Keratinocyte (primary cell): Measurements from ENCODE around the gene RETREG2. TPM values are rescaled to one million over a fixed set of nuclear protein-coding genes. Genes with fewer than 3 reads are reported as not detected.

ENCODE experiments used
- DNase-seq: peaks from one replicate; pipeline ENCODE4 v3.0.0-alpha.2; 2011; ENCODE audit warnings: low read depth, missing footprints, low spot score
- FAIRE-seq: peaks from 2 replicates; lab custom pipeline; 2011; peaks lifted over from hg19 to GRCh38; lab: Jason Lieb, UNC
- H2AFZ ChIP-seq: 2 replicates; pipeline ENCODE4 v1.6.0; 2012; ENCODE audit warnings: low read length, control low read depth, inconsistent platforms; ENCODE audit not compliant: control insufficient read depth
- H3K27ac ChIP-seq: 2 replicates; pipeline ENCODE4 v1.5.1; 2011; ENCODE audit warnings: low read length; ENCODE audit not compliant: control insufficient read depth, insufficient read depth
- H3K27me3 ChIP-seq: 3 replicates; pipeline ENCODE4 v1.6.0; 2011; ENCODE audit warnings: low read length; ENCODE audit not compliant: control insufficient read depth, insufficient read depth; ENCODE audit errors: extremely low read depth
- H3K36me3 ChIP-seq, 2 experiments: 2 replicates in 1 of 2; 3 replicates in 1 of 2; pipeline ENCODE4 v1.5.1; 2011; ENCODE audit warnings: low read length in 2 of 2, mild to moderate bottlenecking in 1 of 2; ENCODE audit not compliant: control insufficient read depth in 2 of 2, insufficient read depth in 2 of 2; ENCODE audit errors: extremely low read depth in 1 of 2
- H3K4me1 ChIP-seq: 3 replicates; pipeline ENCODE4 v1.5.1; 2011; ENCODE audit warnings: low read length; ENCODE audit not compliant: control insufficient read depth, insufficient read depth; ENCODE audit errors: extremely low read depth
- H3K4me2 ChIP-seq: 3 replicates; pipeline ENCODE4 v1.6.0; 2011; ENCODE audit warnings: low read depth, low read length; ENCODE audit not compliant: control insufficient read depth, insufficient read depth; ENCODE audit errors: extremely low read depth
- H3K4me3 ChIP-seq, 3 experiments: fragments of 200-600 bp in 1 of 3; sonication (generic) in 1 of 3; 2 replicates in 2 of 3; 3 replicates in 1 of 3; pipeline ENCODE4 v1.5.1; 2011 to 2016; ENCODE audit warnings: low read length in 3 of 3, mild to moderate bottlenecking in 3 of 3, control low read depth in 2 of 3, inconsistent platforms in 1 of 3, low read depth in 1 of 3, mixed read lengths in 1 of 3, mixed run types in 1 of 3, moderate library complexity in 1 of 3; ENCODE audit not compliant: control insufficient read depth in 2 of 3, insufficient read depth in 2 of 3; ENCODE audit errors: extremely low read depth in 1 of 3
- H3K79me2 ChIP-seq: 2 replicates; pipeline ENCODE4 v1.6.0; 2012; ENCODE audit warnings: low read length; ENCODE audit not compliant: control insufficient read depth, insufficient read depth
- H3K9ac ChIP-seq: 3 replicates; pipeline ENCODE4 v1.6.0; 2011; ENCODE audit warnings: low read length; ENCODE audit not compliant: control insufficient read depth, insufficient read depth; ENCODE audit errors: extremely low read depth
- H3K9me1 ChIP-seq: 3 replicates; pipeline ENCODE4 v1.6.0; 2011; ENCODE audit warnings: low read length; ENCODE audit not compliant: control insufficient read depth, insufficient read depth; ENCODE audit errors: extremely low read depth
- H3K9me3 ChIP-seq: 2 replicates; pipeline ENCODE4 v1.5.1; 2012; ENCODE audit warnings: low read depth, low read length; ENCODE audit not compliant: control insufficient read depth
- H4K20me1 ChIP-seq: 3 replicates; pipeline ENCODE4 v1.6.0; 2011; ENCODE audit warnings: low read length; ENCODE audit not compliant: control insufficient read depth, insufficient read depth; ENCODE audit errors: extremely low read depth
- EZH2 ChIP-seq: IDR thresholded peaks from one replicate; pipeline ENCODE4 v1.6.1; 2012; ENCODE audit warnings: inconsistent platforms, mild to moderate bottlenecking, low read length, moderate library complexity
- dilution Hi-C: fragments of 300-500 bp; cut with MboI; formaldehyde crosslinking; loops from one replicate; pipeline ENCODE4 v1.7.0; 2020; ENCODE audit warnings: low sequenced_read_pairs; ENCODE audit not compliant: extremely low pct_ligation_motif_present
- polyA plus RNA-seq, 5 experiments: library from polyadenylated mRNA; depleted of rRNA in 3 of 5; stranded (reverse) in 3 of 5; stranded (forward) in 1 of 5; unstranded in 1 of 5; fragments of >200 nt; gene quantifications; 1 replicate in 1 of 5; 2 replicates in 3 of 5; 3 replicates in 1 of 5; pipeline versions ENCODE4 v1.2.1 to v1.2.3, GENCODE V29; 2011 to 2012; ENCODE audit warnings: missing spikeins in 2 of 5, low read depth in 1 of 5, low replicate concordance in 1 of 5
- TF ChIP-seq, protein P1 (sequence below), 3 experiments: IDR thresholded peaks in 1 of 3; conservative IDR thresholded peaks in 1 of 3; optimal IDR thresholded peaks in 1 of 3; 2 replicates in 2 of 3; 3 replicates in 1 of 3; pipeline versions ENCODE3 to v1.5.1; 2011; ENCODE audit warnings: low read length in 3 of 3, mild to moderate bottlenecking in 3 of 3, moderate library complexity in 2 of 3, control low read depth in 1 of 3, inconsistent platforms in 1 of 3; ENCODE audit not compliant: insufficient read depth in 2 of 3; ENCODE audit errors: extremely low read depth in 1 of 3

RETREG2 gene
- polyA plus RNA-seq, 1 donor (not counting 4 experiments of a cell fraction or from before 2014, with no cell fraction given) = 45.8 TPM

DNA sequence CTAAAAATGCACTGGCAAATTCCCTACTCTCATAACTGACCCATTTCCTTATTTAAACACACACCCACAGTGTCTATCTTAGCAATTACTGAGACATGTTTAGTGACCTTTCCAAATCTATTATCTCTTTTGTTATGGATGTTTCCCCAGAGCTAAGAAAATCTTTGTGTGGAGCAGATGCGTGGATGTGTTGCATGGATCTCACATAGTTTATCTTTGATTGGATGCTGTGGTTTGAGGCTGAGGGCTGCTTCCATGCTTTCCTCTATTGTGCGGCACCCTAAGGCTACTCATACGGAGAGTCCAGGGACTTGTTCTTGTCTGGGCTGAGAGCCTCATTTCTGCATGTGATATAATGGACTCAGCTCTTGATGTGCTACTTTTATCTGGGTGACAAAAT lies 56.3 kb downstream of the RETREG2 start:
- no peaks in the 10 kb centered on the region for H3K27me3 ChIP-seq

More for the DNA sequence above, 56.3 kb downstream of the RETREG2 start:
- H3K9ac ChIP-seq = no peak overlapping the region
- no peak overlapping the region for H3K4me2 ChIP-seq
- H2AFZ ChIP-seq = no peak overlapping the region
- peaks cover 4% of the 10 kb centered on the region for H3K4me1 ChIP-seq
- dilution Hi-C loops = no loop called here
- no peaks in the 10 kb centered on the region for H4K20me1 ChIP-seq
- TF ChIP-seq EZH2 = no peak
- TF ChIP-seq, protein P1, sequence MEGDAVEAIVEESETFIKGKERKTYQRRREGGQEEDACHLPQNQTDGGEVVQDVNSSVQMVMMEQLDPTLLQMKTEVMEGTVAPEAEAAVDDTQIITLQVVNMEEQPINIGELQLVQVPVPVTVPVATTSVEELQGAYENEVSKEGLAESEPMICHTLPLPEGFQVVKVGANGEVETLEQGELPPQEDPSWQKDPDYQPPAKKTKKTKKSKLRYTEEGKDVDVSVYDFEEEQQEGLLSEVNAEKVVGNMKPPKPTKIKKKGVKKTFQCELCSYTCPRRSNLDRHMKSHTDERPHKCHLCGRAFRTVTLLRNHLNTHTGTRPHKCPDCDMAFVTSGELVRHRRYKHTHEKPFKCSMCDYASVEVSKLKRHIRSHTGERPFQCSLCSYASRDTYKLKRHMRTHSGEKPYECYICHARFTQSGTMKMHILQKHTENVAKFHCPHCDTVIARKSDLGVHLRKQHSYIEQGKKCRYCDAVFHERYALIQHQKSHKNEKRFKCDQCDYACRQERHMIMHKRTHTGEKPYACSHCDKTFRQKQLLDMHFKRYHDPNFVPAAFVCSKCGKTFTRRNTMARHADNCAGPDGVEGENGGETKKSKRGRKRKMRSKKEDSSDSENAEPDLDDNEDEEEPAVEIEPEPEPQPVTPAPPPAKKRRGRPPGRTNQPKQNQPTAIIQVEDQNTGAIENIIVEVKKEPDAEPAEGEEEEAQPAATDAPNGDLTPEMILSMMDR (optimal IDR thresholded peaks at IDR 0.05 in 1 of 3, IDR thresholded peaks at IDR 0.05 in 1 of 3, conservative IDR thresholded peaks at IDR 0.05 in 1 of 3; ENCODE audit: extremely low read depth in 1 of 3, insufficient read depth in 2 of 3, low read length in 3 of 3) = no peak
- DNase-seq = no peak
- no peaks in the 10 kb centered on the region for H3K9me1 ChIP-seq
- no peak overlapping the region for H3K4me3 ChIP-seq
- no peak overlapping the region for H3K27ac ChIP-seq
- no peak for FAIRE-seq
- H3K79me2 ChIP-seq = peaks cover 11% of the 10 kb centered on the region
- no peaks in the 10 kb centered on the region for H3K9me3 ChIP-seq
- H3K36me3 ChIP-seq = peaks cover 39 to 61% of the 10 kb centered on the region in 2 experiments

Other genes with a start within 250 kb of the RETREG2 start
- gene CDK5R2, start 218.6 kb upstream of the RETREG2 start, polyA plus RNA-seq = 0.03 TPM in 2 of 3 replicates, not detected in the other
- not detected in 3 replicates for gene FEV, start 193.1 kb upstream of the RETREG2 start, polyA plus RNA-seq
- gene CRYBA2, start 184.9 kb upstream of the RETREG2 start, polyA plus RNA-seq = not detected in 3 replicates
- gene CFAP65, start 136.8 kb upstream of the RETREG2 start, polyA plus RNA-seq = not detected in 3 replicates
- gene IHH, start 117.4 kb upstream of the RETREG2 start, polyA plus RNA-seq = not detected in 3 replicates
- 11.0 to 16.0 TPM (median 13.1 TPM) in 3 replicates for gene NHEJ1, start 17.5 kb upstream of the RETREG2 start, polyA plus RNA-seq
- gene SLC23A3, start 8.2 kb upstream of the RETREG2 start, polyA plus RNA-seq = 0.48 to 2.4 TPM (median 1.4 TPM) in 3 replicates
- gene CNPPD1, start 1.4 kb upstream of the RETREG2 start, polyA plus RNA-seq = 26.1 to 32.2 TPM (median 29.1 TPM) in 3 replicates
- gene ZFAND2B, start 28.5 kb downstream of the RETREG2 start, polyA plus RNA-seq = 23.2 to 37.7 TPM (median 25.1 TPM) in 3 replicates
- 6.1 to 11.0 TPM (median 10.5 TPM) in 3 replicates for gene ABCB6, start 40.7 kb downstream of the RETREG2 start, polyA plus RNA-seq
- 54.2 to 60.6 TPM (median 58.8 TPM) in 3 replicates for gene ATG9A, start 51.4 kb downstream of the RETREG2 start, polyA plus RNA-seq
- gene ANKZF1, start 51.5 kb downstream of the RETREG2 start, polyA plus RNA-seq = 20.9 to 41.0 TPM (median 35.1 TPM) in 3 replicates
- 4.3 to 6.9 TPM (median 5.2 TPM) in 3 replicates for gene GLB1L, start 67.2 kb downstream of the RETREG2 start, polyA plus RNA-seq
- 35.8 to 44.7 TPM (median 40.2 TPM) in 3 replicates for gene STK16, start 67.2 kb downstream of the RETREG2 start, polyA plus RNA-seq
- gene TUBA4B, start 75.0 kb downstream of the RETREG2 start, polyA plus RNA-seq = 0.08 TPM in 1 of 3 replicates, not detected in the others
- 524 to 819 TPM (median 569 TPM) in 3 replicates for gene TUBA4A, start 75.6 kb downstream of the RETREG2 start, polyA plus RNA-seq
- gene DNAJB2, start 101.1 kb downstream of the RETREG2 start, polyA plus RNA-seq = 35.4 to 75.5 TPM (median 51.7 TPM) in 3 replicates
- gene PTPRN, start 131.1 kb downstream of the RETREG2 start, polyA plus RNA-seq = not detected in 3 replicates
- gene RESP18, start 154.5 kb downstream of the RETREG2 start, polyA plus RNA-seq = not detected in 3 replicates
- gene DNPEP, start 209.6 kb downstream of the RETREG2 start, polyA plus RNA-seq = 34.1 to 61.3 TPM (median 41.6 TPM) in 3 replicates
- gene DES, start 240.1 kb downstream of the RETREG2 start, polyA plus RNA-seq = not detected in 3 replicates